ENCODE data around the gene SH3PXD2A. TPM values are rescaled to one million over a fixed set of nuclear protein-coding genes. Genes with fewer than 3 reads are reported as not detected.

SH3PXD2A gene
- total RNA-seq, 3 donors from 2014 or later, result 14.3 to 30.5 (median 14.7) TPM

DNA sequence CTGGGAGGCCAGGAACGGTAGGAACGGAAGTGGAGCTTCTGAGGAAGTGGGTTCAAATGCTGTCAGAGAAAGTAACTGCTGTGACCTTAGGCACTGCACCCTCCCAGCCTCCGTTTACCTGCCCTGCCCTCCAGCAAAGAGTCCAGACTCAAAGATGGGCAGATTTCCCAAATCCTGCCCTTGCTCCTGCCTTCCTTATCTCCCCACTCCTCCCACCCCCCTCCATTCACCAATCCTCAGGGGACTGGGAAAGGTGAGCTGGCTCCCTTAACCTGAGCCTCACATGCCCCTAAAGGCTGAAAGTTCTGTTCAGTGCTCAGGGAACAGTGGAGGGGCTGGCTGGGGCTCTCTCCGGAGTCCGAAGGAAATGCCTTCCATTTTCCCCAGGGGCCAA, 161.6 kb downstream of the SH3PXD2A start:
- Histone ChIP-seq H3K27ac (no peak overlapping the region), H3K4me3 (peak overlapping the region in 2 of 3 donors; percentile 50 to 68), H3K4me1 (no peaks in the 10 kb centered on the region), H3K27me3 (no peaks in the 10 kb centered on the region), H3K9me3 (no peaks in the 10 kb centered on the region), H3K36me3 (no peaks in the 10 kb centered on the region)
- intact Hi-C loops (cut with DNase I; ENCODE audit: low total_unique reads), result no loop called here
- no peak for DNase-seq (ENCODE audit: low spot score in 2 of 2)
- TF ChIP-seq POLR2AphosphoS5 (IDR thresholded peaks at IDR 0.05) (no peak), POLR2A (IDR thresholded peaks at IDR 0.05) (no peak)
- TF ChIP-seq, protein P1, sequence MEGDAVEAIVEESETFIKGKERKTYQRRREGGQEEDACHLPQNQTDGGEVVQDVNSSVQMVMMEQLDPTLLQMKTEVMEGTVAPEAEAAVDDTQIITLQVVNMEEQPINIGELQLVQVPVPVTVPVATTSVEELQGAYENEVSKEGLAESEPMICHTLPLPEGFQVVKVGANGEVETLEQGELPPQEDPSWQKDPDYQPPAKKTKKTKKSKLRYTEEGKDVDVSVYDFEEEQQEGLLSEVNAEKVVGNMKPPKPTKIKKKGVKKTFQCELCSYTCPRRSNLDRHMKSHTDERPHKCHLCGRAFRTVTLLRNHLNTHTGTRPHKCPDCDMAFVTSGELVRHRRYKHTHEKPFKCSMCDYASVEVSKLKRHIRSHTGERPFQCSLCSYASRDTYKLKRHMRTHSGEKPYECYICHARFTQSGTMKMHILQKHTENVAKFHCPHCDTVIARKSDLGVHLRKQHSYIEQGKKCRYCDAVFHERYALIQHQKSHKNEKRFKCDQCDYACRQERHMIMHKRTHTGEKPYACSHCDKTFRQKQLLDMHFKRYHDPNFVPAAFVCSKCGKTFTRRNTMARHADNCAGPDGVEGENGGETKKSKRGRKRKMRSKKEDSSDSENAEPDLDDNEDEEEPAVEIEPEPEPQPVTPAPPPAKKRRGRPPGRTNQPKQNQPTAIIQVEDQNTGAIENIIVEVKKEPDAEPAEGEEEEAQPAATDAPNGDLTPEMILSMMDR (IDR thresholded peaks at IDR 0.05), result no peak

DNA sequence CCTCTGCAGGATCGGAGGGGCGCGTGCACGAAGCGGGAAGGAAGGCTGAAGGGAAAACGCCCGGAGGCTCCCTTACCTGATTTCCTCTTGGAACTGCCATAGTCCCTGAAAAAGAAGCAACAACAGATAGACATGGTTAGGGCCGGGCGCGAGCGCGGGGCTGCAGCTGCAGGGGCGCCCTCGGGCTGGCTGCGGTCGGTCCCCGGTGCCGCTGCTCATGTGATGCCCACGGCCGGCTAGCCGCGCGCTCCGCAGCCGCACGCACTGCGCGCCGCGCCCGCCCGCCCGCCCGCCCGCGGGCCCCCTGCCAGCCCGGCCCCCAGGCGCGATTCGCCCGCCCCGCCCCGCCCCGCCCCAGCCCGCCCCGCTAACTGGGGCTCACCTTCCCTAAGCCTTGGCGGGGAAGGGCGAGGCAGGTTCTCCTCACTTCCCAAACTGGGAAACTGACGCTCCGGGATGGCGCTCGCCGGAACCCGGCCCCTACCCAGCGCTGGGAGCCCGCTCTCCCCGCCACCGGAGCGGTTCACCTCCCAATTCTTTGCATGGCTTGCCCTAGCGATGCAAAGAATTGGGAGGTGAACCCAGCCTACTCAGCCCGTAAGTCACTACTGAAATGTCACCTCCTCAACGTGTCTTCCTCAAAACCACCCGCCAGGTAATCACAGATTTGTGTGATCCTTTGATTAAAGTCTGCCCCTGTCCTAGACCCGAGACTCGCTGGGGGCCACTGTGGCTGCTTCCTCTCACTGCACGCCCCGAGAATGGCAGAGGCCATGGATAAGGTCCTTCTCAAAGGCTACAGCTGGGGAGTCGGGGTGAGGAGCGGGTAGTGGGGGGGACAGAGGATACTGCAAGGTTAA, 162.2 kb downstream of the SH3PXD2A start:
- no peaks in the 10 kb centered on the region for H3K27me3 ChIP-seq
- TF ChIP-seq POLR2AphosphoS5 (IDR thresholded peaks at IDR 0.05) (no peak), POLR2A (IDR thresholded peaks at IDR 0.05) (no peak)
- TF ChIP-seq, protein P1 (IDR thresholded peaks at IDR 0.05), result no peak
- H3K27ac ChIP-seq, result no peak overlapping the region
- no peaks in the 10 kb centered on the region for H3K9me3 ChIP-seq
- no peak for DNase-seq (ENCODE audit: low spot score in 2 of 2)
- no peaks in the 10 kb centered on the region for H3K4me1 ChIP-seq
- intact Hi-C loops (cut with DNase I; ENCODE audit: low total_unique reads), result no loop called here
- no peaks in the 10 kb centered on the region for H3K36me3 ChIP-seq
- peak overlapping the region; percentile 24 to 68 (median 50) for H3K4me3 ChIP-seq

DNA sequence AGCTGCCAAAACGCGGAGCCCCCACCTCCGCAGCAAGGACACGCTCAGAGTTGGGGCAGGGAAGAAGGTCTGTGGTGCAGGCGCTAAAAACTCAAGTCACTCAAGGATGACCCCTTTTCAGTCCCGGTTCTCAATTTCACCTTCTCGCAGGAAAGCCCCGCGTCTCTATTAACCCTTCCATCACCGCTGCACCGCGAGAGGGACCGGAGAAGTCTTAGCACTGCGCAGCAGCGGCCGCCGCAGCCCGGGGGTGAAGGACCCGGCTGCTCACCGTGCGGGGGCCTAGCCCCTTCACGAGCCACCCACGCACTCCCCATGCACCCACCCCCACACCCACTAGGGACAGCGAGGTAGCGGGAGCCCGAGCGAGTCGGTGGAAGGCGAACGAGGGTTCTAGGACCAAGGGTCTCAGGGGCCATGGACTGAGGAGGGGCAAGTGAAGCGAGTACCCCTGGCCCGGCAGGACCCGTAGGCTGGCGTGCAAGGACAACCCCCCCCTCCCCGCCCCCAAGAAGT, 162.9 kb downstream of the SH3PXD2A start:
- no peak for DNase-seq (ENCODE audit: low spot score in 2 of 2)
- H3K27ac ChIP-seq, result peak overlapping the region in 1 of 2 donors; percentile 25
- no peaks in the 10 kb centered on the region for H3K36me3 ChIP-seq
- no peak for TF ChIP-seq POLR2AphosphoS5 (IDR thresholded peaks at IDR 0.05)
- TF ChIP-seq, protein P1 (IDR thresholded peaks at IDR 0.05), result no peak
- no peak for TF ChIP-seq POLR2A (IDR thresholded peaks at IDR 0.05)
- peak overlapping the region; percentile 24 to 68 (median 50) for H3K4me3 ChIP-seq
- intact Hi-C loops (cut with DNase I; ENCODE audit: low total_unique reads), result no loop called here
- H3K27me3 ChIP-seq, result no peaks in the 10 kb centered on the region
- no peaks in the 10 kb centered on the region for H3K4me1 ChIP-seq
- no peaks in the 10 kb centered on the region for H3K9me3 ChIP-seq

DNA sequence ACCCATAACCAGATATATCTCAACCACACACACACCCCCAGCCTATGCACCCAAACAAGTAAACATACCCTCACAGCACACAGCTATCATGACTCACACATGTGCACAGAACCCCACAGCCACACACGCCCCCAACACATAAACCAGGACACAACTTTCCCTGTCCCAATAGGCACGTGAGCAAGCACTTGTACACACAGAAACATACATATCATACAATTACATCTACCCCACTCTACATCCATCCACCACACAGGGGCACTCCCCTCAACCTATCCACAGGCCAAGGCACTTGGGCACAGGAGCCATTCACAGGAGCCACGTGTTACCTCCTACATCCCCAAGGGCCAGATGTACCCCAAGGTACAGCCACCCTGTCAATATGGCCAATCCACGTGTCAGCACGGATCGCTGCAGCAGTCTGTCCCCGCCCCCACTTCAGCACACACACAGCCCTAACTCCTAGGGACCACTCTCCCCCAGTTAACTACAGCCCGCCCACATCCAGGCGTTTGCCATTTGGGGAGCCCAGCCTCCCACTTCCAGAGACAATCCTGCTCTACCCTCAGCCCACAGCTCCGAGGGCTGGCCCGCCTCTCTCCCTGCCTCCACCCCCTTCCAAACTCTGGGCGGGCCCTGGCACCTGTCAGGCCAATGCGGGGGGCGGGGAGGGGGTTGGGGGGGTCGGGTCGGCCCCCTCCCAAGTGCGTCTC, 163.5 kb downstream of the SH3PXD2A start:
- TF ChIP-seq POLR2AphosphoS5 (IDR thresholded peaks at IDR 0.05), result no peak
- TF ChIP-seq, protein P1 (IDR thresholded peaks at IDR 0.05), result no peak
- TF ChIP-seq POLR2A (IDR thresholded peaks at IDR 0.05), result no peak
- no peaks in the 10 kb centered on the region for H3K27me3 ChIP-seq
- peak overlapping the region; percentile 24 to 68 (median 50) for H3K4me3 ChIP-seq
- H3K9me3 ChIP-seq, result no peaks in the 10 kb centered on the region
- no peaks in the 10 kb centered on the region for H3K36me3 ChIP-seq
- no peaks in the 10 kb centered on the region for H3K4me1 ChIP-seq
- peak overlapping the region in 1 of 2 donors; percentile 25 for H3K27ac ChIP-seq
- no peak for DNase-seq (ENCODE audit: low spot score in 2 of 2)
- intact Hi-C loops (cut with DNase I; ENCODE audit: low total_unique reads), result no loop called here
